ENCODE results near the gene GLP1R. TPM values are rescaled to one million over a fixed set of nuclear protein-coding genes. Genes with fewer than 3 reads are reported as not detected.

Gene GLP1R
- total RNA-seq, 2 donors from 2014 or later: 0.15 TPM; not detected in 1

DNA sequence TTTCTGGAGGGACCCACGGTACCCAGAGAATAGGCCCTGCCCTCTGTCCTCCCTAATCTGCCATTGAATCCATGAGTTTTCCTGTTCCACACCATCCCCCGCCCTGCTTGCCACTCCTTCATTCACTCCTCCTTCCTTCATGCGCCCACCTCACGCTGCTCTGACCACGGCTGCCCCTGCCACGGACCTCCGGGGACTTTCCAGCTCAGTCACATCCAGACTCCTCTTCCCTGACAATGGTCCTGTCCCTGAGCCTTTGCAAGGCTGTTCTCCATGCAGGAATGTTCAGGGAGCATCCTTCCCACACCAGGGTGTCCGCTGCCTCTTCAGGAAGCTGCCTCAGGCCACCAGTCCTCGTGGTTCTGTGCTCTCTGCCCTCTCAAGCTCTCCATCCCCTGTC is 25.9 kb downstream of the GLP1R start:
- peak; percentile 51 for DNase-seq
- Mint-ChIP-seq H3K27me3 (ENCODE audit: insufficient read depth) (peaks cover 87% of the 10 kb centered on the region), H3K36me3 (ENCODE audit: low read depth) (no peaks in the 10 kb centered on the region)

DNA sequence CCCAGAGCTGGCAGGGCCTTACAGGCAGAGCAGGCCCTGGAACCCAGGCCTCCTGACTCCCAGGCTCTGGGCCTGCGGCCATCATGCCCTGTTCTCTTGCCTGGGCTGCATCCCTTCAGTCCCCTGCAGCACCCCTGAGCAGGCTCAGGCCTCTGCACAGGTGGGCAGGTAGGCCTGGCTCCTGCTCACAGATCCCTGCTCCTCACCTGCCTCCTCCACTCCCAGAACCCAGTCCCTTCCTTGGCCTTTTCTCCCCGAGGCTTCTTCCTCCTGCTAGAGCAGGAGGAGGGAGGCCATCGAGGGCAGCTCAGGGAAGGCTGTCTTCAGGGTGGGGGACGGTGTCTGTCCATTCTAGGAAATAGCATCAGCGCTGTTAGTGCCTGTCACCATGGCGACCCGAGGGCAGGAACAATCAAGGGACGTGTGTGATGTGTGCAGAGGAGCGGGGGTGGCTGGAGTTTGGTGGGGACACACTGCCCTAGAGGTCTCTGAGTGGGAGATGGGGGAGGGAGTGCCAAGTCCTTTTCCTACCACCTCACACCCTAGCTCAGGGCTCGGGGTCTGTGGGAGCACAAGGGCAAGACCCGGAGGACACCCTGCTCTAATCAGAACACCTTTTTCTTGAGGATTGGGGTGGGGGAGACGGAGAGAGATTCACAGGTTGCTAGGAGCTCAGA is 26.6 kb downstream of the GLP1R start:
- TF ChIP-seq, protein P1, sequence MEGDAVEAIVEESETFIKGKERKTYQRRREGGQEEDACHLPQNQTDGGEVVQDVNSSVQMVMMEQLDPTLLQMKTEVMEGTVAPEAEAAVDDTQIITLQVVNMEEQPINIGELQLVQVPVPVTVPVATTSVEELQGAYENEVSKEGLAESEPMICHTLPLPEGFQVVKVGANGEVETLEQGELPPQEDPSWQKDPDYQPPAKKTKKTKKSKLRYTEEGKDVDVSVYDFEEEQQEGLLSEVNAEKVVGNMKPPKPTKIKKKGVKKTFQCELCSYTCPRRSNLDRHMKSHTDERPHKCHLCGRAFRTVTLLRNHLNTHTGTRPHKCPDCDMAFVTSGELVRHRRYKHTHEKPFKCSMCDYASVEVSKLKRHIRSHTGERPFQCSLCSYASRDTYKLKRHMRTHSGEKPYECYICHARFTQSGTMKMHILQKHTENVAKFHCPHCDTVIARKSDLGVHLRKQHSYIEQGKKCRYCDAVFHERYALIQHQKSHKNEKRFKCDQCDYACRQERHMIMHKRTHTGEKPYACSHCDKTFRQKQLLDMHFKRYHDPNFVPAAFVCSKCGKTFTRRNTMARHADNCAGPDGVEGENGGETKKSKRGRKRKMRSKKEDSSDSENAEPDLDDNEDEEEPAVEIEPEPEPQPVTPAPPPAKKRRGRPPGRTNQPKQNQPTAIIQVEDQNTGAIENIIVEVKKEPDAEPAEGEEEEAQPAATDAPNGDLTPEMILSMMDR (conservative IDR thresholded peaks at IDR 0.05): no peak
- H3K4me3 Mint-ChIP-seq: no peak overlapping the region
- peaks cover 58% of the 10 kb centered on the region for H3K27me3 ChIP-seq (ENCODE audit: control insufficient read depth, insufficient read depth, low read length, poor library complexity, severe bottlenecking)
- H3K4me1 ChIP-seq (ENCODE audit: control insufficient read depth, insufficient read depth, low read length): peaks cover 5% of the 10 kb centered on the region
- no peaks in the 10 kb centered on the region for H3K36me3 ChIP-seq (ENCODE audit: control insufficient read depth, insufficient read depth, low read length)
- peaks cover 87% of the 10 kb centered on the region for H3K27me3 Mint-ChIP-seq (ENCODE audit: insufficient read depth)
- 83 to 100% methylated on average over 1 to 12 of the region's 12 CpGs for WGBS, 2 experiments (ENCODE audit: insufficient coverage in 1 of 2, insufficient read length in 1 of 2)
- H3K4me1 Mint-ChIP-seq: peaks cover 18% of the 10 kb centered on the region
- DNase-seq: peak; percentile 27
- H3K4me3 ChIP-seq (ENCODE audit: low read length): no peak overlapping the region
- H3K27ac ChIP-seq (ENCODE audit: low read depth, low read length): no peak overlapping the region
- peaks cover 3% of the 10 kb centered on the region for H3K9me3 Mint-ChIP-seq
- H3K36me3 Mint-ChIP-seq (ENCODE audit: low read depth): no peaks in the 10 kb centered on the region
- no peaks in the 10 kb centered on the region for H3K9me3 ChIP-seq (ENCODE audit: control insufficient read depth, low read length)
- no peak overlapping the region for H3K27ac Mint-ChIP-seq
- no peak overlapping the region for H3K9ac ChIP-seq (ENCODE audit: extremely low read depth, low read length, poor library complexity, severe bottlenecking)

More for the DNA sequence above, 25.9 kb downstream of the GLP1R start:
- TF ChIP-seq, protein P1 (conservative IDR thresholded peaks at IDR 0.05): no peak
- H3K27ac ChIP-seq (ENCODE audit: low read depth, low read length): no peak overlapping the region
- no peaks in the 10 kb centered on the region for H3K9me3 ChIP-seq (ENCODE audit: control insufficient read depth, low read length)
- Mint-ChIP-seq H3K27ac (no peak overlapping the region), H3K4me1 (peaks cover 18% of the 10 kb centered on the region), H3K4me3 (no peak overlapping the region), H3K9me3 (peaks cover 3% of the 10 kb centered on the region)
- no peak overlapping the region for H3K9ac ChIP-seq (ENCODE audit: extremely low read depth, low read length, poor library complexity, severe bottlenecking)
- 91 to 97% methylated on average over 8 to 9 of the region's 9 CpGs for WGBS, 2 experiments (ENCODE audit: insufficient coverage in 1 of 2, insufficient read length in 1 of 2)
- H3K4me3 ChIP-seq (ENCODE audit: low read length): no peak overlapping the region
- no peaks in the 10 kb centered on the region for H3K36me3 ChIP-seq (ENCODE audit: control insufficient read depth, insufficient read depth, low read length)
- peaks cover 5% of the 10 kb centered on the region for H3K4me1 ChIP-seq (ENCODE audit: control insufficient read depth, insufficient read depth, low read length)
- peaks cover 51% of the 10 kb centered on the region for H3K27me3 ChIP-seq (ENCODE audit: control insufficient read depth, insufficient read depth, low read length, poor library complexity, severe bottlenecking)

DNA sequence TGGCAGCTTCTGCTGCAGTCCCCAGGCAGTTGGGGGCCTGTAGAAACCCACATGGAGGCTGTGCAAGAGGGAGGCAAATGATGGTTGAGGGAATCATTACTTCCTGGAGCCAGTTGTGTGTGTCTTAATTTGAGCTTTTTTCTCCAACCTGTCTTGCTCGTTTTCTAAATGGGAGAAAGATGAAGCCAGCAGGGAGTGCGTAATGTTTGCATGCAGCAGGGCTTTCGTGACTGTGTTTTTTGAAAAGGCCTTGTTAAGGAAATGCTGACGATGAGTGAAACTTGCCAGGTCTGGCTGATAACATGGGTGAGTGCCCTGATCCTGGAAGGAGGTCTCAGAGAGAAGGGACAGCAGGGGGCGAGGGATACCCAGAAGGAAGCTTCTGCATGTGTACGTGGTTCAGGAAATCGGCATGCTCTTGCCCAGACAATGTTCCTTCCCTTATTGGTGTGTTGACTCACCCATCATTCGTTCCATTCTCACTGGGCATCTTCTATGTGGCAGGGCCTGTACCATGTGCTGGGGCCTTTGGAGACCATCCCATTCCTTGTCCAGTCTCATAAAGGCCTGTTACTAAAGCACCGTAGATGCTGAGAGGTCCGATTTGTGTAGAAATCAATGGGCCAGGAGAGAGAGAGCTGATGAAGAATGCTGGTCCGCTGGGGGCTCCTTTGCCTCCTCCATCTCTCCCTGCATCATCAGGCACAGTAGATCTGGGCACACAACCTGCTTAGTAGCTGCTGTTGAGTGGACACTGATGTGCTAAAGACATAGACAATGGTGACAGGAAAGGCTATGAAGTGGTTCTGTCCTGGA is 27.4 kb downstream of the GLP1R start:
- DNase-seq: peak; percentile 36
- TF ChIP-seq, protein P1 (conservative IDR thresholded peaks at IDR 0.05): no peak
- 92 to 98% methylated on average over 10 to 11 of the region's 11 CpGs for WGBS, 2 experiments (ENCODE audit: insufficient coverage in 1 of 2, insufficient read length in 1 of 2)
- H3K27me3 Mint-ChIP-seq (ENCODE audit: insufficient read depth): peaks cover 89% of the 10 kb centered on the region
- H3K27ac Mint-ChIP-seq: no peak overlapping the region
- no peak overlapping the region for H3K4me3 Mint-ChIP-seq
- H3K9me3 Mint-ChIP-seq: no peaks in the 10 kb centered on the region
- Histone ChIP-seq H3K27ac (ENCODE audit: low read depth, low read length) (no peak overlapping the region), H3K4me3 (ENCODE audit: low read length) (no peak overlapping the region), H3K4me1 (ENCODE audit: control insufficient read depth, insufficient read depth, low read length) (peaks cover 5% of the 10 kb centered on the region), H3K9me3 (ENCODE audit: control insufficient read depth, low read length) (no peaks in the 10 kb centered on the region), H3K27me3 (ENCODE audit: control insufficient read depth, insufficient read depth, low read length, poor library complexity, severe bottlenecking) (peaks cover 60% of the 10 kb centered on the region), H3K36me3 (ENCODE audit: control insufficient read depth, insufficient read depth, low read length) (no peaks in the 10 kb centered on the region), H3K9ac (ENCODE audit: extremely low read depth, low read length, poor library complexity, severe bottlenecking) (no peak overlapping the region)
- peaks cover 18% of the 10 kb centered on the region for H3K4me1 Mint-ChIP-seq
- no peaks in the 10 kb centered on the region for H3K36me3 Mint-ChIP-seq (ENCODE audit: low read depth)

Measured in endodermal cell (in vitro differentiated cells).